Fibroblast of gingiva (primary cell): Measurements from ENCODE around the gene ZNF586.
A peak's percentile ranks its signal among the peaks of the same experiment; 100 is the strongest.
"Not testable (repeated sequence)": the region's sequence is repeated elsewhere in the genome, so short reads cannot be mapped to it uniquely, and the experiment has no call there.

Experiments used
- DNase-seq: peaks from one replicate; pipeline ENCODE4 v3.0.0-alpha.2; 2011; ENCODE audit warnings: low read depth

ZNF586 gene

GRCh38 chr19:57823608-57824007, 54.1 kb downstream of the ZNF586 start:
- DNase-seq: not testable (repeated sequence)

GRCh38 chr19:57825511-57825910, 56.0 kb downstream of the ZNF586 start:
- DNase-seq: no peak

GRCh38 chr19:57829316-57829715, 59.8 kb downstream of the ZNF586 start:
- DNase-seq: no peak

- DNase-seq: peak; percentile 40
Observed at GRCh38 chr19:57830071-57830602, 60.7 kb downstream of the ZNF586 start, which contains the start of gene ZNF587B. Gene ZNF587B (plus strand): TSS chr19:57830299. CDS start chr19:57830529, 230 bp downstream.
